WTC11 (cell line): ENCODE measurements around the gene UNC5A. TPM values are rescaled to one million over a fixed set of nuclear protein-coding genes. Genes with fewer than 3 reads are reported as not detected.

Source experiments
- ATAC-seq: fragments of 200-7000 bp; cut with Tn5 transposase; 2 replicates; pipeline ENCODE4 v1.10.0; 2021; ENCODE audit warnings: mild to moderate bottlenecking, moderate library complexity
- CTCF ChIA-PET: fragments of 300-600 bp; sonication (Branson Sonifier 250); formaldehyde crosslinking; loops from one replicate; lab custom pipeline; 2021; ENCODE audit warnings: antibody characterized with exemption; lab: Charles Lee
- POLR2A ChIA-PET: fragments of 350-600 bp; sonication (Branson Sonifier 250); formaldehyde crosslinking; loops from one replicate; lab custom pipeline; 2021; ENCODE audit warnings: antibody characterized with exemption; lab: Charles Lee
- DNase-seq: peaks from one replicate; pipeline ENCODE4 v3.0.0; 2021; ENCODE audit warnings: low spot score
- H3K27ac Mint-ChIP-seq: 2 replicates; pipeline ENCODE4 v1.8.0; 2021; ENCODE audit warnings: mixed read lengths
- H3K27me3 Mint-ChIP-seq: 2 replicates; pipeline ENCODE4 v1.8.0; 2021; ENCODE audit warnings: low read depth, mild to moderate bottlenecking, moderate library complexity, mixed read lengths
- H3K36me3 Mint-ChIP-seq: 2 replicates; pipeline ENCODE4 v1.8.0; 2021; ENCODE audit warnings: mixed read lengths
- H3K4me1 Mint-ChIP-seq: 2 replicates; pipeline ENCODE4 v1.8.0; 2022; ENCODE audit warnings: mixed read lengths
- H3K4me3 Mint-ChIP-seq: 2 replicates; pipeline ENCODE4 v1.8.0; 2021; ENCODE audit warnings: mild to moderate bottlenecking, moderate library complexity, mixed read lengths
- H3K9me3 Mint-ChIP-seq: 2 replicates; pipeline ENCODE4 v1.8.0; 2021; ENCODE audit warnings: mixed read lengths
- AR ChIP-seq: fragments of 250-450 bp; sonication (Bioruptor Pico); IDR thresholded peaks from 2 replicates; pipeline ENCODE4 v1.9.0; 2021; ENCODE audit warnings: mild to moderate bottlenecking
- CREB1 ChIP-seq: sonication (generic); formaldehyde crosslinking; IDR thresholded peaks from 2 replicates; pipeline ENCODE4 v1.8.0; 2023; ENCODE audit warnings: mild to moderate bottlenecking, missing genetic modification reagents
- ELF4 ChIP-seq: sonication (generic); formaldehyde crosslinking; IDR thresholded peaks from 2 replicates; pipeline ENCODE4 v1.8.1; 2022; ENCODE audit warnings: low read depth, mild to moderate bottlenecking, moderate library complexity, missing genetic modification reagents
- HMGA2 ChIP-seq: fragments of 250-450 bp; sonication (Bioruptor Pico); IDR thresholded peaks from 2 replicates; pipeline ENCODE4 v1.4.0; 2021; ENCODE audit warnings: mild to moderate bottlenecking, moderate library complexity
- JUN ChIP-seq: sonication (generic); formaldehyde crosslinking; IDR thresholded peaks from 2 replicates; pipeline ENCODE4 v1.8.0; 2023; ENCODE audit warnings: mild to moderate bottlenecking, missing genetic modification reagents
- KAT7 ChIP-seq: sonication (generic); formaldehyde crosslinking; IDR thresholded peaks from 2 replicates; pipeline ENCODE4 v1.8.1; 2023; ENCODE audit warnings: missing genetic modification reagents, mild to moderate bottlenecking, borderline replicate concordance
- MYBL2 ChIP-seq: sonication (generic); formaldehyde crosslinking; IDR thresholded peaks from 2 replicates; pipeline ENCODE4 v1.8.1; 2023; ENCODE audit warnings: mild to moderate bottlenecking, moderate library complexity, missing genetic modification reagents
- NR3C1 ChIP-seq: sonication (generic); formaldehyde crosslinking; conservative IDR thresholded peaks from 2 replicates; pipeline ENCODE4 v1.8.1; 2023; ENCODE audit warnings: low read depth, mild to moderate bottlenecking, missing genetic modification reagents
- OVOL2 ChIP-seq: fragments of 250-450 bp; sonication (Bioruptor Pico); IDR thresholded peaks from 2 replicates; pipeline ENCODE4 v1.9.0; 2021; ENCODE audit warnings: mild to moderate bottlenecking, borderline replicate concordance
- PRRX2 ChIP-seq: fragments of 250-450 bp; sonication (Bioruptor Pico); IDR thresholded peaks from 2 replicates; pipeline ENCODE4 v1.8.0; 2021; ENCODE audit warnings: mild to moderate bottlenecking
- RELA ChIP-seq: sonication (generic); formaldehyde crosslinking; IDR thresholded peaks from 2 replicates; pipeline ENCODE4 v1.8.1; 2022; ENCODE audit warnings: missing genetic modification reagents, mild to moderate bottlenecking, borderline replicate concordance
- SOX15 ChIP-seq: fragments of 250-450 bp; sonication (Bioruptor Pico); IDR thresholded peaks from 2 replicates; pipeline ENCODE4 v1.9.0; 2021; ENCODE audit warnings: mild to moderate bottlenecking
- SP1 ChIP-seq: sonication (generic); formaldehyde crosslinking; conservative IDR thresholded peaks from 2 replicates; pipeline ENCODE4 v1.8.1; 2022; ENCODE audit warnings: missing genetic modification reagents
- TCF7 ChIP-seq: sonication (generic); formaldehyde crosslinking; IDR thresholded peaks from 2 replicates; pipeline ENCODE4 v1.8.0; 2022; ENCODE audit warnings: mild to moderate bottlenecking, low read depth, missing genetic modification reagents, moderate library complexity
- TEAD4 ChIP-seq: sonication (generic); formaldehyde crosslinking; IDR thresholded peaks from 2 replicates; pipeline ENCODE4 v1.8.0; 2022; ENCODE audit warnings: mild to moderate bottlenecking, missing genetic modification reagents
- USF1 ChIP-seq: sonication (generic); formaldehyde crosslinking; IDR thresholded peaks from 2 replicates; pipeline ENCODE4 v1.8.0; 2022; ENCODE audit warnings: mild to moderate bottlenecking, missing genetic modification reagents
- ZBTB21 ChIP-seq: sonication (generic); formaldehyde crosslinking; IDR thresholded peaks from 2 replicates; pipeline ENCODE4 v1.8.1; 2023; ENCODE audit warnings: mild to moderate bottlenecking, missing genetic modification reagents, borderline replicate concordance
- ZNF317 ChIP-seq: sonication (generic); formaldehyde crosslinking; IDR thresholded peaks from 2 replicates; pipeline ENCODE4 v1.8.1; 2023; ENCODE audit warnings: low read depth, mild to moderate bottlenecking, moderate library complexity, missing genetic modification reagents, borderline replicate concordance
- ZNF423 ChIP-seq: fragments of 250-450 bp; sonication (Bioruptor Pico); IDR thresholded peaks from 2 replicates; pipeline ENCODE4 v2.1.2; 2022; ENCODE audit warnings: mild to moderate bottlenecking, moderate library complexity
- ZNF671 ChIP-seq: fragments of 250-450 bp; sonication (Bioruptor Pico); IDR thresholded peaks from 2 replicates; pipeline ENCODE4 v1.8.0; 2021; ENCODE audit warnings: mild to moderate bottlenecking
- total RNA-seq: library from RNA; stranded (reverse); gene quantifications from 3 replicates; pipeline ENCODE4 v1.2.3, GENCODE V29; 2021
- TF ChIP-seq, protein P1 (sequence below): sonication (generic); formaldehyde crosslinking; IDR thresholded peaks from 2 replicates; pipeline ENCODE4 v1.8.1; 2023; ENCODE audit warnings: mild to moderate bottlenecking, missing genetic modification reagents, moderate library complexity
- TF ChIP-seq, protein P2 (sequence below): fragments of 250-450 bp; sonication (Bioruptor Pico); IDR thresholded peaks from 2 replicates; pipeline ENCODE4 v1.9.0; 2021; ENCODE audit warnings: moderate library complexity, mild to moderate bottlenecking, inconsistent platforms, borderline replicate concordance
- TF ChIP-seq, protein P3 (sequence below): sonication (generic); formaldehyde crosslinking; IDR thresholded peaks from 2 replicates; pipeline ENCODE4 v1.8.1; 2022; ENCODE audit warnings: mild to moderate bottlenecking, moderate library complexity, missing genetic modification reagents

UNC5A gene
- total RNA-seq, 1 experiment from 2014 or later, result 10.2 TPM

DNA sequence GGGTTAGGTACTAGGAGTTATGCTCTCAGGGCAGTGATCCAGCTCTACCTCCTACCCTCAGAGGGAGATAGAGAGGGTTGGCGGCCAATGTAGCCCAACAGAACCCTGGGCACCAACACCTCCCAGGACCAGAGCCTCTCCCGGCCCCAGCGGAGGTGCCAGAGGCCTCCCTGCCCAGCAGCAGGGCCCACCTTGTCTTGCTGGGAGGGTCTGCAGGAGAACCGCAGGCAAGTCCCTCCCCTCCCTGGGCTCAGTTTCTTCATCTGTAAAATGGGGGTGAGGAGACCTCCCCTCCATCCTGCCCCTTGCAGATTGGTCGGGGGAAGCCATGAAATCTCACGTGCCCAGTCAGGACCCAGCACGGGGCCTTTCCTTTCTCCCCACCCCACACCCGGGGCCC is 54.4 kb downstream of the UNC5A start:
- ATAC-seq, result no peak
- POLR2A ChIA-PET, result interaction anchor here (0.9 kb wide), 1 partner anchor 62 kb away, joined by 3 read pairs; no protein-coding TSS in a partner anchor
- H3K27me3 Mint-ChIP-seq, result no peaks in the 10 kb centered on the region; the same call in 1 of the 2 replicates
- H3K9me3 Mint-ChIP-seq, result no peaks in the 10 kb centered on the region
- no peak overlapping the region for H3K27ac Mint-ChIP-seq
- TF ChIP-seq OVOL2 (CRISPR knock-in tag) (no peak), SP1 (CRISPR knock-in tag) (no peak), RELA (CRISPR knock-in tag) (no peak), KAT7 (CRISPR knock-in tag) (no peak), ELF4 (CRISPR knock-in tag) (no peak), ZNF423 (CRISPR knock-in tag) (no peak), SOX15 (no peak), ZNF671 (CRISPR knock-in tag) (no peak), TEAD4 (CRISPR knock-in tag) (no peak)
- TF ChIP-seq, protein P1, sequence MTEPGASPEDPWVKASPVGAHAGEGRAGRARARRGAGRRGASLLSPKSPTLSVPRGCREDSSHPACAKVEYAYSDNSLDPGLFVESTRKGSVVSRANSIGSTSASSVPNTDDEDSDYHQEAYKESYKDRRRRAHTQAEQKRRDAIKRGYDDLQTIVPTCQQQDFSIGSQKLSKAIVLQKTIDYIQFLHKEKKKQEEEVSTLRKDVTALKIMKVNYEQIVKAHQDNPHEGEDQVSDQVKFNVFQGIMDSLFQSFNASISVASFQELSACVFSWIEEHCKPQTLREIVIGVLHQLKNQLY (CRISPR knock-in tag), result no peak
- TF ChIP-seq, protein P2, sequence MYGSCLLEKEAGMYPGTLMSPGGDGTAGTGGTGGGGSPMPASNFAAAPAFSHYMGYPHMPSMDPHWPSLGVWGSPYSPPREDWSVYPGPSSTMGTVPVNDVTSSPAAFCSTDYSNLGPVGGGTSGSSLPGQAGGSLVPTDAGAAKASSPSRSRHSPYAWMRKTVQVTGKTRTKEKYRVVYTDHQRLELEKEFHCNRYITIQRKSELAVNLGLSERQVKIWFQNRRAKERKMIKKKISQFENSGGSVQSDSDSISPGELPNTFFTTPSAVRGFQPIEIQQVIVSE (CRISPR knock-in tag), result no peak
- CTCF ChIA-PET, result interaction anchor here (1.2 to 2.9 kb wide), 5 partner anchors 51 to 207 kb away, joined by 3 to 23 read pairs (median 5); no protein-coding TSS in a partner anchor
- no peak for DNase-seq
- H3K4me3 Mint-ChIP-seq, result no peak overlapping the region
- no peaks in the 10 kb centered on the region for H3K36me3 Mint-ChIP-seq
- peaks cover 31% of the 10 kb centered on the region for H3K4me1 Mint-ChIP-seq

- POLR2A ChIA-PET, result no interaction called here
- H3K4me3 Mint-ChIP-seq, result no peak overlapping the region
- no peak overlapping the region for H3K27ac Mint-ChIP-seq
- no peak for TF ChIP-seq ZBTB21 (CRISPR knock-in tag)
- TF ChIP-seq PRRX2 (CRISPR knock-in tag), result no peak
- no peak for TF ChIP-seq AR (CRISPR knock-in tag)
- TF ChIP-seq CREB1 (CRISPR knock-in tag), result no peak
- TF ChIP-seq USF1 (CRISPR knock-in tag), result no peak
- no peak for TF ChIP-seq ZNF317 (CRISPR knock-in tag)
- no peak for TF ChIP-seq HMGA2 (CRISPR knock-in tag)
- no peak for TF ChIP-seq MYBL2
- TF ChIP-seq TCF7 (CRISPR knock-in tag), result no peak
- no peak for TF ChIP-seq RELA (CRISPR knock-in tag)
- TF ChIP-seq, protein P3, sequence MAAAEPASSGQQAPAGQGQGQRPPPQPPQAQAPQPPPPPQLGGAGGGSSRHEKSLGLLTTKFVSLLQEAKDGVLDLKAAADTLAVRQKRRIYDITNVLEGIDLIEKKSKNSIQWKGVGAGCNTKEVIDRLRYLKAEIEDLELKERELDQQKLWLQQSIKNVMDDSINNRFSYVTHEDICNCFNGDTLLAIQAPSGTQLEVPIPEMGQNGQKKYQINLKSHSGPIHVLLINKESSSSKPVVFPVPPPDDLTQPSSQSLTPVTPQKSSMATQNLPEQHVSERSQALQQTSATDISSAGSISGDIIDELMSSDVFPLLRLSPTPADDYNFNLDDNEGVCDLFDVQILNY (CRISPR knock-in tag), result no peak
- no peak for TF ChIP-seq ZNF423 (CRISPR knock-in tag)
- TF ChIP-seq NR3C1 (CRISPR knock-in tag), result no peak
- no peak for TF ChIP-seq JUN
- TF ChIP-seq, all 79 proteins: peak for 0
- CTCF ChIA-PET, result interaction anchor here (1.3 to 2.9 kb wide), 3 partner anchors 11 to 205 kb away, joined by 3 to 30 read pairs (median 3); no protein-coding TSS in a partner anchor
- no peak for DNase-seq
- no peak for ATAC-seq
- no peaks in the 10 kb centered on the region for H3K9me3 Mint-ChIP-seq
- H3K36me3 Mint-ChIP-seq, result no peaks in the 10 kb centered on the region
- peaks cover 33% of the 10 kb centered on the region for H3K4me1 Mint-ChIP-seq
- no peaks in the 10 kb centered on the region; the same call in 1 of the 2 replicates for H3K27me3 Mint-ChIP-seq
These were observed 55.6 kb downstream of the UNC5A start for GRCh38 chr5:176865964-176866363.
